Measurements from ENCODE around the gene LGR6. TPM values are rescaled to one million over a fixed set of nuclear protein-coding genes. Genes with fewer than 3 reads are reported as not detected.

The LGR6 gene
- total and polyA plus RNA-seq, 4 donors = 11.6 to 67.8 (median 33.6) TPM

- H3K4me3 ChIP-seq (ENCODE audit: low read length in 2 of 2) = no peak overlapping the region
- H3K27me3 ChIP-seq (ENCODE audit: control insufficient read depth in 1 of 2, insufficient read depth in 2 of 2, low read length in 1 of 2) = no peaks in the 10 kb centered on the region
- WGBS, 2 donors = 74 to 77% methylated on average over 6 of the region's 6 CpGs
- DNase-seq (no peak), ATAC-seq (ENCODE audit: low FRiP score) (no peak)
- peaks cover 3 to 7% of the 10 kb centered on the region in 2 donors for H3K4me1 ChIP-seq (ENCODE audit: control insufficient read depth in 1 of 2, insufficient read depth in 2 of 2, low read length in 2 of 2)
- peaks cover 0 to 6% of the 10 kb centered on the region in 2 donors for H3K36me3 ChIP-seq (ENCODE audit: control insufficient read depth in 1 of 2, insufficient read depth in 2 of 2, low read length in 1 of 2)
- intact Hi-C loops (cut with DNase I) = loop anchor here in 1 of 2 donors (10.0 kb wide), 1 partner anchor 45 kb away; no protein-coding TSS in a partner anchor
- H3K27ac ChIP-seq (ENCODE audit: low read depth in 1 of 2, low read length in 2 of 2) = no peak overlapping the region
- H3K9me3 ChIP-seq (ENCODE audit: control insufficient read depth, low read length) = no peaks in the 10 kb centered on the region
These were observed 55.8 kb downstream of the LGR6 start for GRCh38 chr1:202249436-202249835.

- no peak for DNase-seq
These were observed 56.2 kb downstream of the LGR6 start for GRCh38 chr1:202249846-202250245.

DNA sequence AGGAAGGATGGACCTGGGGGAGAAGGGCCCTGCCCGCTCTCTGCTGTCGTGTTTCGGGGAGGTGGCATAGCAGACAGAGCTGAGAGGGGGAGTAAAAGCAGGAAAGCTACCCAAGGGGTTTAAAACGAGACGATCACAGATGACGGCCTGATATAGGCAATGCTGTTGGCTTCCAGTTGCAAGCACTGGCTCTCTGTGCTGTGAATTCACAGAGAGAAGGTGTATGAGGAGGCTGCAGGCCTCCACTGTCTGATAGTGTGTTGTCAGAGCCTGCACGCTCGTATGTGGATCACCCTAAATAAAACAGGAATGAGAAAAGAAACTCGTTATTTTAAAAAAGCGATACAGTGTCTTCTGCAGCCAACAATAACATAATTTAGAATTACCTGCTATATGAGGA is 57.4 kb downstream of the LGR6 start:
- H3K4me1 ChIP-seq (ENCODE audit: control insufficient read depth in 1 of 2, insufficient read depth in 2 of 2, low read length in 2 of 2) = peaks cover 0 to 9% of the 10 kb centered on the region in 2 donors
- H3K27me3 ChIP-seq (ENCODE audit: control insufficient read depth in 1 of 2, insufficient read depth in 2 of 2, low read length in 1 of 2) = no peaks in the 10 kb centered on the region
- peak overlapping the region in 1 of 2 donors; percentile 30 for H3K27ac ChIP-seq (ENCODE audit: low read depth in 1 of 2, low read length in 2 of 2)
- DNase-seq (no peak), ATAC-seq (ENCODE audit: low FRiP score) (no peak)
- H3K4me3 ChIP-seq (ENCODE audit: low read length in 2 of 2) = no peak overlapping the region
- no peaks in the 10 kb centered on the region for H3K9me3 ChIP-seq (ENCODE audit: control insufficient read depth, low read length)
- intact Hi-C loops (cut with DNase I) = no loop called here
- peaks cover 0 to 6% of the 10 kb centered on the region in 2 donors for H3K36me3 ChIP-seq (ENCODE audit: control insufficient read depth in 1 of 2, insufficient read depth in 2 of 2, low read length in 1 of 2)
- WGBS, 2 donors = 65 to 68% methylated on average over 10 of the region's 10 CpGs

More at GRCh38 chr1:202249846-202250245, 56.2 kb downstream of the LGR6 start:
- Histone ChIP-seq H3K4me1 (ENCODE audit: control insufficient read depth in 1 of 2, insufficient read depth in 2 of 2, low read length in 2 of 2) (peaks cover 0 to 7% of the 10 kb centered on the region in 2 donors), H3K4me3 (ENCODE audit: low read length in 2 of 2) (no peak overlapping the region), H3K36me3 (ENCODE audit: control insufficient read depth in 1 of 2, insufficient read depth in 2 of 2, low read length in 1 of 2) (peaks cover 0 to 6% of the 10 kb centered on the region in 2 donors), H3K9me3 (ENCODE audit: control insufficient read depth, low read length) (no peaks in the 10 kb centered on the region), H3K27ac (ENCODE audit: low read depth in 1 of 2, low read length in 2 of 2) (no peak overlapping the region), H3K27me3 (ENCODE audit: control insufficient read depth in 1 of 2, insufficient read depth in 2 of 2, low read length in 1 of 2) (no peaks in the 10 kb centered on the region)
- no peak for ATAC-seq (ENCODE audit: low FRiP score)
- 5 to 8% methylated on average over 2 of the region's 2 CpGs for WGBS, 2 donors
- intact Hi-C loops (cut with DNase I) = loop anchor here in 1 of 2 donors (10.0 kb wide), 1 partner anchor 45 kb away; no protein-coding TSS in a partner anchor

GRCh38 chr1:202251424-202252256 is 58.0 kb downstream of the LGR6 start:
- DNase-seq (no peak), ATAC-seq (ENCODE audit: low FRiP score) (no peak)
- no peaks in the 10 kb centered on the region for H3K27me3 ChIP-seq (ENCODE audit: control insufficient read depth in 1 of 2, insufficient read depth in 2 of 2, low read length in 1 of 2)
- H3K4me1 ChIP-seq (ENCODE audit: control insufficient read depth in 1 of 2, insufficient read depth in 2 of 2, low read length in 2 of 2) = peaks cover 0 to 9% of the 10 kb centered on the region in 2 donors
- H3K36me3 ChIP-seq (ENCODE audit: control insufficient read depth in 1 of 2, insufficient read depth in 2 of 2, low read length in 1 of 2) = peaks cover 0 to 6% of the 10 kb centered on the region in 2 donors
- H3K4me3 ChIP-seq (ENCODE audit: low read length in 2 of 2) = no peak overlapping the region
- 66 to 71% methylated on average over 5 to 6 of the region's 6 CpGs for WGBS, 2 donors
- intact Hi-C loops (cut with DNase I) = loop anchor here in 1 of 2 donors (2.0 kb wide), 1 partner anchor 23 kb away; no protein-coding TSS in a partner anchor
- H3K27ac ChIP-seq (ENCODE audit: low read depth in 1 of 2, low read length in 2 of 2) = peak overlapping the region in 1 of 2 donors; percentile 30
- no peaks in the 10 kb centered on the region for H3K9me3 ChIP-seq (ENCODE audit: control insufficient read depth, low read length)

DNA sequence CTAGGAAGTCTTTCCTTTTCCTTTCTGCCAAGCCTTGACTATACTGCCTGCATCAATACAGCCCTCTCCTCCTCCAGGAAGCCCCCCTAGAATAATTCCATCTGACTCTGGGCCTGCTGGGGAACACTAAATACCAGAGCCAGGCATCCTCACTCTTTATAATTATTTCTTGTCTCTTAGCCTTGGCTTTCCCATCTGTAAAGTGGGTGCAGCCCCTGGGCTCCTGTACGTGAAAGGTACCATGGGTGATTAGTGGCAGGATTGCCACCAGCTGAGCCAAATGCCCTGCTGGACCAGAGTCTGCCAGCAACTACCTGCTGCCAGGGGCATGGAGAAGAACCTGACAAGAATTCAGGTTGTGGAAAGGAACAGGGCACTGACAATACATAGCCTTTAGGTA is 58.7 kb downstream of the LGR6 start:
- Histone ChIP-seq H3K4me3 (ENCODE audit: low read length in 2 of 2) (no peak overlapping the region), H3K27ac (ENCODE audit: low read depth in 1 of 2, low read length in 2 of 2) (peak overlapping the region; percentile 1 to 52), H3K36me3 (ENCODE audit: control insufficient read depth in 1 of 2, insufficient read depth in 2 of 2, low read length in 1 of 2) (peaks cover 0 to 6% of the 10 kb centered on the region in 2 donors), H3K9me3 (ENCODE audit: control insufficient read depth, low read length) (no peaks in the 10 kb centered on the region), H3K4me1 (ENCODE audit: control insufficient read depth in 1 of 2, insufficient read depth in 2 of 2, low read length in 2 of 2) (peaks cover 0 to 9% of the 10 kb centered on the region in 2 donors), H3K27me3 (ENCODE audit: control insufficient read depth in 1 of 2, insufficient read depth in 2 of 2, low read length in 1 of 2) (no peaks in the 10 kb centered on the region)
- intact Hi-C loops (cut with DNase I) = loop anchor here in 1 of 2 donors (2.0 kb wide), 1 partner anchor 23 kb away; no protein-coding TSS in a partner anchor
- ATAC-seq (ENCODE audit: low FRiP score) = no peak
- DNase-seq = no peak
- WGBS, 2 donors = 58 to 68% methylated on average over 1 of the region's 1 CpG

DNA sequence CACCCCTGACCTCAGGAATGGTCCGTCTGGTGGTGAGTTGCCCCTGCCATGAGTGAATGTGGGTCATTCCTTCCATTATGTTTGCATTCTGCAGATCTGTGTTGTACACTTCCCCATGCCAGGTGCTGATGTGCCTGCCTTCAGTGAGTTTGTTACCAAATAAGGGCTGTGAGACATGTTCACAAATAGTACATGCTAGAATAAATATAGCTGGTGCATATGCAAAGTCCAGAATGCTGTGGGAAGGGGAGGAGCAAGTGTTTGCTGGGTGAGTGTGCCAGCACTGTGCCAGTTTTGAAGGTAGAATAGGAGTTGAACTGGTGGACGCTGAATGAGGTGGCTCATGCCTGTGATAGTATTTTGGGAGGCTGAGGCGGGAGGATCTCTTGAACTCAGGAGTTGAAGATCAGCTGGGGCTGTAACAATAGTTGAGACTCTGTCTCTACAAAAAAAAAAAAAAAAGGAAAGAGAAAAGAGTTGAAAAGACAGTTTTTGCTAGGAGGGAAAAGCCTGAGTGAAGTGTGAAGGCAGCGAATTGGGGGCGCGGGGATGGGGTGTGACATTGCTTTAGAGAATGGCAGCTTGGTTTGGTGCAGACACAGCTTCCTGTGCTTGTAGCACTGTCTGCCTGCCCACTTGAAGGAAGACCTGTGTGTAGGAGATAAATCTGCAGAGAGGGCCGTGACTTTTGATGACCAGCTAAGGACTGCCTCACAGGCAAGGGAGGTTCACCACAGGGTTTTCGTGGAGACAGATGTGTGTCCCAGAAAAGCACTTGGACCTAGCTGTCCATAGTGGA is 61.1 kb downstream of the LGR6 start:
- WGBS, 2 donors = 61 to 64% methylated on average over 8 of the region's 8 CpGs
- peak; percentile 62 for ATAC-seq (ENCODE audit: low FRiP score)
- intact Hi-C loops (cut with DNase I) = no loop called here

DNA sequence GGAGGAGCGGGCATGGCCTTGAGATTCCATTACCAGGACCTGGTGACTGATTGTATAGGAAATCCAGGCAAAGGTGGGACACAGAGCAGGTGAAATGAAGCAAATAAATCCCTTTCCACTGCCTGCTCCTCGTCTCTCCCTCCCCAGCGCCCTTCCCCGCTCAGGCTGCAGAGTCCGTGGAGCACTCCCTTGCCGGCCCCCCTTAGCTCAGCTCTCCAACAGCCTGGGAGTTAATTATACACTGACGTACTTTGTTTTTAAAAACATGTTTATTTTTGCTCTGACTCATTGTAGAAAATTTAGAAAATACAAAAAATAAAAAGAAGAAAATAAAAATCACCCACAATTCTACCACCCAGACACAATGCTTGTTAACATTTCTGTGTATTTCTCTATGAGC is 61.7 kb downstream of the LGR6 start:
- peak; percentile 62 for ATAC-seq (ENCODE audit: low FRiP score)
- intact Hi-C loops (cut with DNase I) = no loop called here
- peaks cover 0 to 2% of the 10 kb centered on the region in 2 donors for H3K36me3 ChIP-seq (ENCODE audit: control insufficient read depth in 1 of 2, insufficient read depth in 2 of 2, low read length in 1 of 2)
- H3K4me3 ChIP-seq (ENCODE audit: low read length in 2 of 2) = no peak overlapping the region
- H3K4me1 ChIP-seq (ENCODE audit: control insufficient read depth in 1 of 2, insufficient read depth in 2 of 2, low read length in 2 of 2) = peaks cover 0 to 3% of the 10 kb centered on the region in 2 donors
- no peaks in the 10 kb centered on the region for H3K27me3 ChIP-seq (ENCODE audit: control insufficient read depth in 1 of 2, insufficient read depth in 2 of 2, low read length in 1 of 2)
- H3K9me3 ChIP-seq (ENCODE audit: control insufficient read depth, low read length) = no peaks in the 10 kb centered on the region
- DNase-seq = no peak
- WGBS, 2 donors = 23 to 27% methylated on average over 7 of the region's 7 CpGs
- H3K27ac ChIP-seq (ENCODE audit: low read depth in 1 of 2, low read length in 2 of 2) = peak overlapping the region in 1 of 2 donors; percentile 83

More for the DNA sequence above, 61.1 kb downstream of the LGR6 start:
- DNase-seq = no peak
- no peak overlapping the region for H3K4me3 ChIP-seq (ENCODE audit: low read length in 2 of 2)
- peaks cover 0 to 6% of the 10 kb centered on the region in 2 donors for H3K4me1 ChIP-seq (ENCODE audit: control insufficient read depth in 1 of 2, insufficient read depth in 2 of 2, low read length in 2 of 2)
- peaks cover 0 to 2% of the 10 kb centered on the region in 2 donors for H3K36me3 ChIP-seq (ENCODE audit: control insufficient read depth in 1 of 2, insufficient read depth in 2 of 2, low read length in 1 of 2)
- H3K9me3 ChIP-seq (ENCODE audit: control insufficient read depth, low read length) = no peaks in the 10 kb centered on the region
- no peaks in the 10 kb centered on the region for H3K27me3 ChIP-seq (ENCODE audit: control insufficient read depth in 1 of 2, insufficient read depth in 2 of 2, low read length in 1 of 2)
- peak overlapping the region in 1 of 2 donors; percentile 83 for H3K27ac ChIP-seq (ENCODE audit: low read depth in 1 of 2, low read length in 2 of 2)

DNA sequence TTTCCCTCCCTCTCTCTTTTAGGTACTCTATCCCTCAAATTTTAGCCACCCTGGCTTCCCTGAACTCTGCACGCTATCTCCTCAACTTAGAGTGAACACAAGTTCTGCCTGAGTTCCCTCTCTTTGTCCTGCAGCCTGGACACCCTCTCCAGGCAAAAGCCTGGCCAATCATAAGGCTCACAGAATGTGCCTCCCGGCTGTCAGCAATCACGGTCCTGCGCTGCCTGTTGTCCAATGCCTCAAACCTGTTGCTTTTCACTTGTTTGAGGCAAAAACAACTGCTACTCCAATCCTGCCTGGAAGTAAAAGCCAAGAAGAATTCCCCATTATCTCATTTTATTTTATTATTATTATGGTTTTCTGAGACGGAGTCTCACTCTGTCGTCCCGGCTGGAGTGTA is 66.1 kb downstream of the LGR6 start:
- H3K36me3 ChIP-seq (ENCODE audit: control insufficient read depth in 1 of 2, insufficient read depth in 2 of 2, low read length in 1 of 2) = no peaks in the 10 kb centered on the region
- H3K4me3 ChIP-seq (ENCODE audit: low read length in 2 of 2) = no peak overlapping the region
- peak overlapping the region in 1 of 2 donors; percentile 17 for H3K27ac ChIP-seq (ENCODE audit: low read depth in 1 of 2, low read length in 2 of 2)
- 62 to 64% methylated on average over 7 of the region's 7 CpGs for WGBS, 2 donors
- peak in 1 of 2 donors; percentile 34 for DNase-seq
- no peak for ATAC-seq (ENCODE audit: low FRiP score)
- intact Hi-C loops (cut with DNase I) = no loop called here
- H3K9me3 ChIP-seq (ENCODE audit: control insufficient read depth, low read length) = no peaks in the 10 kb centered on the region
- peaks cover 0 to 3% of the 10 kb centered on the region in 2 donors for H3K4me1 ChIP-seq (ENCODE audit: control insufficient read depth in 1 of 2, insufficient read depth in 2 of 2, low read length in 2 of 2)
- no peaks in the 10 kb centered on the region for H3K27me3 ChIP-seq (ENCODE audit: control insufficient read depth in 1 of 2, insufficient read depth in 2 of 2, low read length in 1 of 2)
